Body of pancreas (tissue), 4 donors: ENCODE measurements around the gene TSPAN14. TPM values are rescaled to one million over a fixed set of nuclear protein-coding genes. Genes with fewer than 3 reads are reported as not detected.

Source experiments
- ATAC-seq: fragments of 150-250 bp; one replicate; pipeline ENCODE4 v1.9.1; 2016
- DNase-seq, 4 donors: peaks; one replicate each; pipeline ENCODE4 v3.0.0-alpha.2; 2019
- H3K27ac ChIP-seq, 4 donors: fragments of 200-600 bp; sonication (generic); 1 replicate in 3 of 4; 2 replicates in 1 of 4; pipeline versions ENCODE4 v1.5.1 to v1.6.1; 2016 to 2019; ENCODE audit warnings: mild to moderate bottlenecking in 1 of 4, mixed read lengths in 1 of 4, moderate library complexity in 1 of 4
- H3K27me3 ChIP-seq, 2 donors: fragments of 200-600 bp; sonication (generic); one replicate each; pipeline ENCODE4 v1.6.0; 2016; ENCODE audit warnings: mild to moderate bottlenecking in 1 of 2
- H3K36me3 ChIP-seq, 2 donors: fragments of 200-600 bp; sonication (generic); replicated peaks in 1 of 2; 2 replicates each; pipeline ENCODE4 v1.5.1; 2016; ENCODE audit warnings: low read depth in 2 of 2; ENCODE audit not compliant: insufficient read depth in 1 of 2
- H3K4me1 ChIP-seq: fragments of 200-600 bp; sonication (generic); one replicate; pipeline ENCODE4 v1.6.0; 2016
- H3K4me3 ChIP-seq, 2 donors: fragments of 200-600 bp; sonication (generic); 1 replicate in 1 of 2; 2 replicates in 1 of 2; pipeline ENCODE4 v1.5.1; 2016 to 2019
- H3K9me3 ChIP-seq, 3 donors: fragments of 200-600 bp; sonication (generic); 1 replicate in 2 of 3; 2 replicates in 1 of 3; pipeline ENCODE4 v1.5.1; 2016
- POLR2A ChIP-seq, 3 donors: fragments of 450-650 bp; IDR thresholded peaks; one replicate each; pipeline ENCODE4 v1.6.1; 2016; ENCODE audit warnings: antibody characterized with exemption in 3 of 3, mild to moderate bottlenecking in 2 of 3
- WGBS, 2 donors: methylation state at CpG; one replicate each; pipeline ENCODE4 v1.1.5; 2017; 5-methylcytosine and 5-hydroxymethylcytosine counted together
- intact Hi-C: fragments of 100-400 bp; cut with DNase I; formaldehyde crosslinking; loops from one replicate; pipeline ENCODE4 v1.15.1; 2023
- total RNA-seq, 2 donors: library from RNA; depleted of rRNA; stranded (reverse); fragments of >200 nt; gene quantifications; one replicate each; pipeline ENCODE4 v1.1.0, GENCODE V29; 2016
- TF ChIP-seq, protein P1 (sequence below), 7 experiments: fragments of 450-650 bp in 4 of 7; fragments of 200-600 bp in 3 of 7; sonication (generic) in 3 of 7; IDR thresholded peaks; one replicate each; pipeline ENCODE4 v1.5.1; 2016 to 2019; ENCODE audit warnings: antibody characterized with exemption in 7 of 7

The TSPAN14 gene
- total RNA-seq, 2 donors from 2014 or later: 22.3 to 63.0 TPM

DNA sequence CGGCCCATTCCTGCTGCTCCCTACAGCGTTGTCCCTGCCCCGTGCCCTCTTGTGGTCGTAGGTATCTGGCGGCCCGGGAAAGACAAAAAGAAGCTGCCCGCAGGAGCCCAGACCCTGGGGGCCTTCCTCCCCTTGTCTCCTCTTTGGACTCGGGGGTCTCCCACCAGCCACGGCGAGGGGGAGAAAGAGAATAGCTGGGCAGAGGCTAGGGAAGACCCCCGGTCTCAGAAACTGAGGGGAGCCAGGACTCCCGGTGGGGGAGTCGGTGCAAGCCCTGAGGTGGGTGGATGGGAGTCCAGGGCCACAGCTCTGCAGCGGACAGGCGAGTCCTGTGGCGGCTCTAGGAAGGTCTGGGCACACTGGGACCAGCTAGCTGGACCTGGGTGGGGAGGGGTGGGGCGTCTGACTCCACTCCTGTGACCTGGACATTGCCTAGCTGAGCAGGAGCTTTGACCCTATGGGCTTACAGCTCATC is 82.3 kb downstream of the TSPAN14 start:
- WGBS, 2 donors: 67 to 77% methylated on average over 12 to 16 of the region's 17 CpGs
- H3K9me3 ChIP-seq: no peaks in the 10 kb centered on the region
- peak overlapping the region in 3 of 4 donors; percentile 39 to 70 (median 59) for H3K27ac ChIP-seq
- TF ChIP-seq, protein P1, sequence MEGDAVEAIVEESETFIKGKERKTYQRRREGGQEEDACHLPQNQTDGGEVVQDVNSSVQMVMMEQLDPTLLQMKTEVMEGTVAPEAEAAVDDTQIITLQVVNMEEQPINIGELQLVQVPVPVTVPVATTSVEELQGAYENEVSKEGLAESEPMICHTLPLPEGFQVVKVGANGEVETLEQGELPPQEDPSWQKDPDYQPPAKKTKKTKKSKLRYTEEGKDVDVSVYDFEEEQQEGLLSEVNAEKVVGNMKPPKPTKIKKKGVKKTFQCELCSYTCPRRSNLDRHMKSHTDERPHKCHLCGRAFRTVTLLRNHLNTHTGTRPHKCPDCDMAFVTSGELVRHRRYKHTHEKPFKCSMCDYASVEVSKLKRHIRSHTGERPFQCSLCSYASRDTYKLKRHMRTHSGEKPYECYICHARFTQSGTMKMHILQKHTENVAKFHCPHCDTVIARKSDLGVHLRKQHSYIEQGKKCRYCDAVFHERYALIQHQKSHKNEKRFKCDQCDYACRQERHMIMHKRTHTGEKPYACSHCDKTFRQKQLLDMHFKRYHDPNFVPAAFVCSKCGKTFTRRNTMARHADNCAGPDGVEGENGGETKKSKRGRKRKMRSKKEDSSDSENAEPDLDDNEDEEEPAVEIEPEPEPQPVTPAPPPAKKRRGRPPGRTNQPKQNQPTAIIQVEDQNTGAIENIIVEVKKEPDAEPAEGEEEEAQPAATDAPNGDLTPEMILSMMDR (IDR thresholded peaks at IDR 0.05): no peak
- TF ChIP-seq POLR2A (IDR thresholded peaks at IDR 0.05): no peak
- H3K4me3 ChIP-seq: peak overlapping the region; percentile 13 to 31
- H3K27me3 ChIP-seq: no peaks in the 10 kb centered on the region
- ATAC-seq: no peak
- H3K4me1 ChIP-seq: peaks cover 10% of the 10 kb centered on the region
- intact Hi-C loops: no loop called here
- DNase-seq: no peak
- H3K36me3 ChIP-seq: no peaks in the 10 kb centered on the region

DNA sequence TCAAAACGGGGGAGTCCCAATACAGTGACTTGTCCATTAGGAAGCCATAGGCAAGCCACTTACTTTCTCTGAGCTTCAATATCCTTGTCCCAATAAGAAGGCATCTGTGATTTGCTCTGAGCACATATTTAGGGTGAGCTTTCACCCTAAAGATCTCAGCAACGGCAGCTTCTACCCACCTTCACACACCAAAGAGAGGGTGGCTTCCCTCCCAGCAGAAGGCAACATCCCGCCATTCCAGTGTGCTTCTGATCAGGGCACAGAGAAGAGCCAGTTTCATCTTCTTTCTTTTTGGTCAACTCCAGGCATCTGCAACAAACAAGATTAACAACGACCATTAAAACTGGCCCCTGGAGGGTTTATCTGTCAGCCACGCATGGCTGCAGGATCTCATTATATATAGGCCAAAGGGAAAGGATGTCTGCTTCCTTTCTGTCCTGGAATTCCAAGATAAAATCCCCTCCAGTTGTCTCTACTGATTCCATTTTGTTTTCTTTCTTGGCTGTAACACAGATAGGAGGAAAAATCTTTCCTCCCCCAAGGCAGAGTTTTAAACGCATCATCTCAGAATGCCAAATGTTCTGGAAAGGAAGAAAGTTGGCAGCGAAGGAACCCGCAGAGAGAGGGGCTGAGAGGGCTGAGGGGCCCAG is 83.1 kb downstream of the TSPAN14 start:
- intact Hi-C loops: no loop called here
- no peaks in the 10 kb centered on the region for H3K27me3 ChIP-seq
- H3K36me3 ChIP-seq: no peaks in the 10 kb centered on the region
- ATAC-seq: no peak
- WGBS, 2 donors: 81 to 86% methylated on average over 8 of the region's 8 CpGs
- H3K4me1 ChIP-seq: peaks cover 10% of the 10 kb centered on the region
- H3K27ac ChIP-seq: no peak overlapping the region
- no peak for DNase-seq
- H3K4me3 ChIP-seq: no peak overlapping the region
- TF ChIP-seq POLR2A (IDR thresholded peaks at IDR 0.05): no peak
- TF ChIP-seq, protein P1 (IDR thresholded peaks at IDR 0.05): no peak
- no peaks in the 10 kb centered on the region for H3K9me3 ChIP-seq

DNA sequence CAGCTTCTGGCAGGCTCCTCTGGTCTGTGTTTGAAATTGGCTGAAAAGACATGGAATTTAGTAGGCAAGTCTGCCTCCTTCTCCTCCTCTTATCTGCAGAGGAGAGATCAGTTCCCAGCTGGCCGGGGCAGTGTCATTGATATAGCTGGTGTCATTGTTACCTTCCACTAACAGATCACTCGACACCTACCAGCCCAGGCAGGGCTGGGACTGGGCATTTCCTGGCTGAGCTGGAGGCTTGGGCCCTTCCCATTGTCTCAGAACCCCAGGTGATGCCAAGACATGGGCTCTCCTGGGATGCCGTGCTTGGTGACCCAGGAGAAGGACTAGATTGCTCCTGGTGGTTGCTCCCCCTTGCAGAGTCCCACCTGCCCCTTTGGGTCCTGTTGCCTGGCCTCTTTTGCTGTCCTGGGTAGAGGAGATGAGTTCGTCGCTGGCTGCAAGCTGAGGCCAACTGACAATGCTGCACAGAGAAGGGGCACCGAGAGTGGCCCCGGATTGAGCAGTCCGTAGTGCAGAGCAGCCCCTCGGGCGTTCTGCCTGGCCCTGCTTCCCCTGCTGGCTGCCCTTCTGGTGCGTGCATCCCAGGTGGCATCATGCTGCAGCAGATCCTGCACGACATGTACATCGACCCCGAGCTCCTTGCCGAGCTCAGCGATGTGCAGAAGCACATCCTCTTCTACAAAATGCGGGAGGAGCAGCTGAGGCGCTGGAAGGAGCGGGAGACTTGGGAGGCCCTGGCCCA is 83.8 kb downstream of the TSPAN14 start, which contains the start of gene SH2D4B:
Gene SH2D4B (plus strand): TSS at position 167 of the 745 bp plus-strand sequence. CDS start 430 bp downstream, at position 597.
- intact Hi-C loops: no loop called here
- H3K4me3 ChIP-seq: no peak within 1 kb of the TSS
- no peaks in the 10 kb centered on the region for H3K9me3 ChIP-seq
- whole genome bisulfite sequencing, 2 donors: 87 to 91% methylated on average over 7 to 19 of the region's 19 CpGs
- DNase-seq (no peak), ATAC-seq (no peak)
- TF ChIP-seq POLR2A (IDR thresholded peaks at IDR 0.05): no peak
- TF ChIP-seq, protein P1 (IDR thresholded peaks at IDR 0.05): no peak
- no peak within 1 kb of the TSS for H3K27ac ChIP-seq
- no peaks in the 10 kb centered on the region for H3K36me3 ChIP-seq
- H3K27me3 ChIP-seq: no peaks in the 10 kb centered on the region
- peaks cover 10% of the 10 kb centered on the region for H3K4me1 ChIP-seq

DNA sequence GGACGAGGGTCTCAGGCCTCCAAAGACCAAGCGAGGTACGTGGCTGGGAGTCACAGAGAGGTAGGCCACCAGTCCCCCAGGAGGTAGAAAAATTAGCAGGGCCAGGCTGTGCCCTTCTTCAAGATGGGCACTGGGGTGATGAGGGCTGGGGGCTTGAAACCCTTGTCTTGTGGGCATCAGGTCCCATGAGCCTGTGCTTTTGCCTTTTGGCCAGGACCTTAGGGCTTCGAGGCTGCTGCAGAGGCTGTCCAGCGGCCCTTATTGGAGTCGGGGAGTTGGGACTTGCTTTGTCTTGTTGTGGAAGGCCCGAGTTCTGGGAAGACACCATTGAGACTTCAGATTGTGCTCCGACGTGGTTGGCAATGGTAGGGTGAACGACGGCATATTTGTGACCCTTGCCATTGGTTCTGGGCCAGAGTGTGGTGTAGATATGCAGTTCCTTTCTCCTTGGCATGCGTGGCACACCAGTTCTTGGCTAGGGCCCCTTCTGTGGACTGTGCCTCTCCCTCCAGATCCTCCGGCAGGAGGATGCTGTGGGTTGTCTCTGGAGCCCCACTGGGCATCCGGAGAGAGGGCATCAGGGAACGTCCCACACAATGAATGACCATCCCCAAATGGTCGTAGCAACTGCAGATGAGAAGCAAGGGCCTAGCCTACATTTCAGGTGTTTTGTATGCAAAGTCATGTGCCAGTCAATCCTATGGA is 84.5 kb downstream of the TSPAN14 start:
- intact Hi-C loops: no loop called here
- TF ChIP-seq, protein P1 (IDR thresholded peaks at IDR 0.05): no peak
- TF ChIP-seq POLR2A (IDR thresholded peaks at IDR 0.05): no peak
- Histone ChIP-seq H3K9me3 (no peaks in the 10 kb centered on the region), H3K27ac (no peak overlapping the region), H3K27me3 (no peaks in the 10 kb centered on the region), H3K4me1 (peaks cover 10% of the 10 kb centered on the region), H3K36me3 (no peaks in the 10 kb centered on the region), H3K4me3 (no peak overlapping the region)
- 71 to 83% methylated on average over 13 to 16 of the region's 16 CpGs for WGBS, 2 donors
- DNase-seq (no peak), ATAC-seq (no peak)
